WTC11 (cell line): ENCODE data around the gene UBAC2.

Experiments used
- KAT7 ChIP-seq: sonication (generic); formaldehyde crosslinking; IDR thresholded peaks from 2 replicates; pipeline ENCODE4 v1.8.1; 2023; ENCODE audit warnings: missing genetic modification reagents, mild to moderate bottlenecking, borderline replicate concordance
- NR2C2 ChIP-seq: sonication (generic); formaldehyde crosslinking; IDR thresholded peaks from 2 replicates; pipeline ENCODE4 v1.8.0; 2022; ENCODE audit warnings: mild to moderate bottlenecking, missing genetic modification reagents
- ZNF121 ChIP-seq: sonication (generic); formaldehyde crosslinking; IDR thresholded peaks from 2 replicates; pipeline ENCODE4 v1.8.0; 2023; ENCODE audit warnings: missing genetic modification reagents
- ZNF416 ChIP-seq: fragments of 250-450 bp; sonication (Bioruptor Pico); IDR thresholded peaks from 2 replicates; pipeline ENCODE4 v1.9.0; 2021; ENCODE audit warnings: mild to moderate bottlenecking, inconsistent platforms
- TF ChIP-seq, protein P1 (sequence below): fragments of 200-600 bp; IDR thresholded peaks from 2 replicates; pipeline ENCODE4 v1.8.0; 2022; ENCODE audit warnings: antibody characterized with exemption

GRCh38 chr13:99412856-99413255 lies 212.2 kb downstream of the UBAC2 start:
- TF ChIP-seq ZNF416 (no peak), KAT7 (no peak), ZNF121 (CRISPR knock-in tag) (no peak), NR2C2 (no peak)
- TF ChIP-seq, protein P1, sequence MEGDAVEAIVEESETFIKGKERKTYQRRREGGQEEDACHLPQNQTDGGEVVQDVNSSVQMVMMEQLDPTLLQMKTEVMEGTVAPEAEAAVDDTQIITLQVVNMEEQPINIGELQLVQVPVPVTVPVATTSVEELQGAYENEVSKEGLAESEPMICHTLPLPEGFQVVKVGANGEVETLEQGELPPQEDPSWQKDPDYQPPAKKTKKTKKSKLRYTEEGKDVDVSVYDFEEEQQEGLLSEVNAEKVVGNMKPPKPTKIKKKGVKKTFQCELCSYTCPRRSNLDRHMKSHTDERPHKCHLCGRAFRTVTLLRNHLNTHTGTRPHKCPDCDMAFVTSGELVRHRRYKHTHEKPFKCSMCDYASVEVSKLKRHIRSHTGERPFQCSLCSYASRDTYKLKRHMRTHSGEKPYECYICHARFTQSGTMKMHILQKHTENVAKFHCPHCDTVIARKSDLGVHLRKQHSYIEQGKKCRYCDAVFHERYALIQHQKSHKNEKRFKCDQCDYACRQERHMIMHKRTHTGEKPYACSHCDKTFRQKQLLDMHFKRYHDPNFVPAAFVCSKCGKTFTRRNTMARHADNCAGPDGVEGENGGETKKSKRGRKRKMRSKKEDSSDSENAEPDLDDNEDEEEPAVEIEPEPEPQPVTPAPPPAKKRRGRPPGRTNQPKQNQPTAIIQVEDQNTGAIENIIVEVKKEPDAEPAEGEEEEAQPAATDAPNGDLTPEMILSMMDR, result no peak
